HCT116 (cell line): ENCODE data around the gene GPR65. TPM values are rescaled to one million over a fixed set of nuclear protein-coding genes. Genes with fewer than 3 reads are reported as not detected.
"Not testable (repeated sequence)": the region's sequence is repeated elsewhere in the genome, so short reads cannot be mapped to it uniquely, and the experiment has no call there.

Experiments
- ATAC-seq: fragments of 200-7000 bp; cut with Tn5 transposase; 2 replicates; pipeline ENCODE4 v1.9.1; 2020; ENCODE audit warnings: mild to moderate bottlenecking, moderate library complexity
- BruUV-seq: library from RNA; stranded (reverse); fragments of 400-500 nt; replicated peaks from 2 replicates; lab custom pipeline; 2021; lab: Mats Ljungman, UMichigan
- CTCF ChIA-PET: fragments of 300-600 bp; sonication (Branson Sonifier 250); formaldehyde crosslinking; loops from one replicate; lab custom pipeline; 2021; ENCODE audit warnings: antibody characterized with exemption; lab: Charles Lee
- POLR2A ChIA-PET: fragments of 300-600, 350-600 bp; sonication (Branson Sonifier 250); formaldehyde crosslinking; loops from one replicate; lab custom pipeline; 2021; ENCODE audit warnings: antibody characterized with exemption; lab: Charles Lee
- RAD21 ChIA-PET, 2 experiments: fragments of 300-600 bp; sonication (Branson Sonifier 250); formaldehyde crosslinking; loops; one replicate each; lab custom pipeline; 2023; ENCODE audit warnings: low total read pairs in 2 of 2; ENCODE audit not compliant: uncharacterized antibody in 2 of 2, unreplicated experiment in 2 of 2, low non-redundant PET in 1 of 2; lab: Charles Lee
- DNase-seq: peaks from one replicate; pipeline ENCODE4 v3.0.0-alpha.2; 2010; ENCODE audit warnings: low read depth, low spot score
- H2AFZ ChIP-seq: fragments of 200-600 bp; shearing (Covaris generic), sonication (generic); 2 replicates; pipeline ENCODE4 v1.6.1; 2017; ENCODE audit warnings: low read depth, mixed run types, mixed read lengths, antibody characterized with exemption, low read length; ENCODE audit not compliant: poor library complexity, severe bottlenecking
- H3K27ac ChIP-seq: 2 replicates; pipeline ENCODE4 v1.5.1; 2012; ENCODE audit warnings: low read depth, low read length
- H3K27me3 ChIP-seq: fragments of 200-600 bp; sonication (generic); 2 replicates; pipeline ENCODE4 v1.6.1; 2016; ENCODE audit warnings: mixed run types, low read length, mixed read lengths; ENCODE audit not compliant: insufficient read depth
- H3K36me3 ChIP-seq, 2 experiments: fragments of 200-500 bp in 1 of 2; fragments of 200-600 bp in 1 of 2; sonication (Bioruptor generic) in 1 of 2; sonication (generic) in 1 of 2; 2 replicates each; pipeline versions ENCODE4 v1.5.1 to v1.6.1; 2014 to 2016; ENCODE audit warnings: low read length in 2 of 2, inconsistent platforms in 1 of 2, mixed read lengths in 1 of 2, mixed run types in 1 of 2; ENCODE audit not compliant: insufficient read depth in 2 of 2, control insufficient read depth in 1 of 2
- H3K4me1 ChIP-seq, 2 experiments: fragments of 200-600 bp in 1 of 2; sonication (generic) in 1 of 2; 2 replicates each; pipeline versions ENCODE4 v1.5.1 to v1.6.1; 2012 to 2017; ENCODE audit warnings: low read length in 2 of 2, inconsistent platforms in 1 of 2, mild to moderate bottlenecking in 1 of 2, mixed read lengths in 1 of 2, mixed run types in 1 of 2, moderate library complexity in 1 of 2; ENCODE audit not compliant: insufficient read depth in 2 of 2, control insufficient read depth in 1 of 2
- H3K4me2 ChIP-seq: fragments of 200-600 bp; sonication (generic); 2 replicates; pipeline ENCODE4 v1.6.1; 2017; ENCODE audit warnings: mixed run types, low read length, mixed read lengths
- H3K4me3 ChIP-seq, 2 experiments: fragments of 200-600 bp in 1 of 2; sonication (generic) in 1 of 2; replicated peaks in 1 of 2; 2 replicates each; pipeline ENCODE4 v1.5.1; 2011 to 2016; ENCODE audit warnings: low read length in 2 of 2, control low read depth in 1 of 2, low read depth in 1 of 2, mild to moderate bottlenecking in 1 of 2, mixed read lengths in 1 of 2, mixed run types in 1 of 2
- H3K79me2 ChIP-seq: fragments of 200-600 bp; sonication (generic); 2 replicates; pipeline ENCODE4 v1.6.1; 2017; ENCODE audit warnings: mild to moderate bottlenecking, mixed run types, low read length, moderate library complexity, mixed read lengths; ENCODE audit not compliant: insufficient read depth
- H3K9ac ChIP-seq: fragments of 200-600 bp; sonication (generic); 2 replicates; pipeline ENCODE4 v1.6.1; 2016; ENCODE audit warnings: low read length, mixed read lengths
- H3K9me2 ChIP-seq: fragments of 200-600 bp; sonication (generic), shearing (Covaris generic); 2 replicates; pipeline ENCODE4 v1.6.1; 2017; ENCODE audit warnings: mixed run types, mild to moderate bottlenecking, moderate library complexity; ENCODE audit not compliant: insufficient read depth
- H3K9me3 ChIP-seq, 2 experiments: fragments of 200-500 bp in 1 of 2; fragments of 200-600 bp in 1 of 2; sonication (Bioruptor generic) in 1 of 2; sonication (generic) in 1 of 2; 2 replicates each; pipeline ENCODE4 v1.6.1; 2014 to 2017; ENCODE audit warnings: low read length in 2 of 2, mixed read lengths in 2 of 2, inconsistent platforms in 1 of 2, low read depth in 1 of 2, mild to moderate bottlenecking in 1 of 2, mixed run types in 1 of 2, moderate library complexity in 1 of 2; ENCODE audit not compliant: control insufficient read depth in 1 of 2, insufficient read depth in 1 of 2
- H4K20me1 ChIP-seq: fragments of 200-600 bp; sonication (generic), shearing (Covaris generic); 2 replicates; pipeline ENCODE4 v1.6.1; 2017; ENCODE audit warnings: mixed run types, mild to moderate bottlenecking, moderate library complexity; ENCODE audit not compliant: insufficient read depth
- ELF1 ChIP-seq: IDR thresholded peaks from 2 replicates; pipeline ENCODE4 v1.6.1; 2012; ENCODE audit warnings: low read depth, borderline replicate concordance
- EZH2phosphoT487 ChIP-seq: fragments of 200-600 bp; IDR thresholded peaks from 2 replicates; pipeline ENCODE4 v1.6.1; 2018; ENCODE audit warnings: antibody characterized with exemption, borderline replicate concordance
- FOSL1 ChIP-seq: IDR thresholded peaks from 2 replicates; pipeline ENCODE4 v1.6.1; 2012; ENCODE audit warnings: low read depth
- JUND ChIP-seq: IDR thresholded peaks from 2 replicates; pipeline ENCODE4 v1.6.1; 2012
- SRF ChIP-seq: IDR thresholded peaks from 2 replicates; pipeline ENCODE4 v1.6.1; 2012; ENCODE audit warnings: low read depth
- YY1 ChIP-seq: IDR thresholded peaks from 2 replicates; pipeline ENCODE4 v1.6.1; 2011; ENCODE audit warnings: low read length, low read depth, moderate library complexity, mild to moderate bottlenecking; ENCODE audit not compliant: insufficient replicate concordance; ENCODE audit errors: extremely low read depth
- ZFX ChIP-seq: fragments of 450-650 bp; IDR thresholded peaks from 2 replicates; pipeline ENCODE4 v1.6.1; 2017
- intact Hi-C: fragments of 100-400 bp; cut with micrococcal nuclease; formaldehyde crosslinking; loops from 2 replicates; pipeline ENCODE4 v1.10.0; 2022
- total RNA-seq: library from RNA; stranded (reverse); gene quantifications from one replicate; pipeline ENCODE4 v1.2.1, GENCODE V29; 2021; ENCODE audit not compliant: unreplicated experiment
- TF ChIP-seq, protein P1 (sequence below), 3 experiments: fragments of 200-600 bp in 1 of 3; sonication (generic) in 1 of 3; IDR thresholded peaks in 2 of 3; conservative IDR thresholded peaks in 1 of 3; 2 replicates each; pipeline ENCODE4 v1.5.1; 2012 to 2017; ENCODE audit warnings: low read depth in 2 of 3, low read length in 2 of 3, antibody characterized with exemption in 1 of 3, borderline replicate concordance in 1 of 3, control low read depth in 1 of 3, mild to moderate bottlenecking in 1 of 3, mixed read lengths in 1 of 3, mixed run types in 1 of 3, moderate library complexity in 1 of 3; ENCODE audit not compliant: insufficient read depth in 1 of 3
- TF ChIP-seq, protein P2 (sequence below): IDR thresholded peaks from 2 replicates; pipeline ENCODE4 v1.6.1; 2011; ENCODE audit warnings: mild to moderate bottlenecking, low read length, moderate library complexity; ENCODE audit not compliant: insufficient replicate concordance; ENCODE audit errors: extremely low read depth

Gene GPR65
- total RNA-seq, 1 experiment from 2014 or later: 0.05 TPM

GRCh38 chr14:88023658-88024187, 18.8 kb downstream of the GPR65 start:
- Histone ChIP-seq H3K36me3 (no peaks in the 10 kb centered on the region), H3K4me1 (no peaks in the 10 kb centered on the region), H3K9me3 (no peaks in the 10 kb centered on the region; a peak in 1 of 4 replicates), H3K4me2 (no peak overlapping the region), H4K20me1 (no peaks in the 10 kb centered on the region), H3K79me2 (no peaks in the 10 kb centered on the region), H2AFZ (no peak overlapping the region), H3K27me3 (no peaks in the 10 kb centered on the region), H3K27ac (no peak overlapping the region), H3K9me2 (no peaks in the 10 kb centered on the region), H3K9ac (no peak overlapping the region), H3K4me3 (no peak overlapping the region)
- ATAC-seq: no peak
- TF ChIP-seq EZH2phosphoT487: no peak
- no peak for TF ChIP-seq SRF
- TF ChIP-seq ZFX: no peak
- no peak for TF ChIP-seq FOSL1
- TF ChIP-seq ELF1: no peak
- no peak for TF ChIP-seq YY1
- TF ChIP-seq, protein P1, sequence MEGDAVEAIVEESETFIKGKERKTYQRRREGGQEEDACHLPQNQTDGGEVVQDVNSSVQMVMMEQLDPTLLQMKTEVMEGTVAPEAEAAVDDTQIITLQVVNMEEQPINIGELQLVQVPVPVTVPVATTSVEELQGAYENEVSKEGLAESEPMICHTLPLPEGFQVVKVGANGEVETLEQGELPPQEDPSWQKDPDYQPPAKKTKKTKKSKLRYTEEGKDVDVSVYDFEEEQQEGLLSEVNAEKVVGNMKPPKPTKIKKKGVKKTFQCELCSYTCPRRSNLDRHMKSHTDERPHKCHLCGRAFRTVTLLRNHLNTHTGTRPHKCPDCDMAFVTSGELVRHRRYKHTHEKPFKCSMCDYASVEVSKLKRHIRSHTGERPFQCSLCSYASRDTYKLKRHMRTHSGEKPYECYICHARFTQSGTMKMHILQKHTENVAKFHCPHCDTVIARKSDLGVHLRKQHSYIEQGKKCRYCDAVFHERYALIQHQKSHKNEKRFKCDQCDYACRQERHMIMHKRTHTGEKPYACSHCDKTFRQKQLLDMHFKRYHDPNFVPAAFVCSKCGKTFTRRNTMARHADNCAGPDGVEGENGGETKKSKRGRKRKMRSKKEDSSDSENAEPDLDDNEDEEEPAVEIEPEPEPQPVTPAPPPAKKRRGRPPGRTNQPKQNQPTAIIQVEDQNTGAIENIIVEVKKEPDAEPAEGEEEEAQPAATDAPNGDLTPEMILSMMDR (IDR thresholded peaks at IDR 0.05 in 2 of 3, conservative IDR thresholded peaks at IDR 0.05 in 1 of 3; ENCODE audit: borderline replicate concordance in 1 of 3, insufficient read depth in 1 of 3, low read depth in 2 of 3, low read length in 2 of 3): no peak
- TF ChIP-seq, protein P2, sequence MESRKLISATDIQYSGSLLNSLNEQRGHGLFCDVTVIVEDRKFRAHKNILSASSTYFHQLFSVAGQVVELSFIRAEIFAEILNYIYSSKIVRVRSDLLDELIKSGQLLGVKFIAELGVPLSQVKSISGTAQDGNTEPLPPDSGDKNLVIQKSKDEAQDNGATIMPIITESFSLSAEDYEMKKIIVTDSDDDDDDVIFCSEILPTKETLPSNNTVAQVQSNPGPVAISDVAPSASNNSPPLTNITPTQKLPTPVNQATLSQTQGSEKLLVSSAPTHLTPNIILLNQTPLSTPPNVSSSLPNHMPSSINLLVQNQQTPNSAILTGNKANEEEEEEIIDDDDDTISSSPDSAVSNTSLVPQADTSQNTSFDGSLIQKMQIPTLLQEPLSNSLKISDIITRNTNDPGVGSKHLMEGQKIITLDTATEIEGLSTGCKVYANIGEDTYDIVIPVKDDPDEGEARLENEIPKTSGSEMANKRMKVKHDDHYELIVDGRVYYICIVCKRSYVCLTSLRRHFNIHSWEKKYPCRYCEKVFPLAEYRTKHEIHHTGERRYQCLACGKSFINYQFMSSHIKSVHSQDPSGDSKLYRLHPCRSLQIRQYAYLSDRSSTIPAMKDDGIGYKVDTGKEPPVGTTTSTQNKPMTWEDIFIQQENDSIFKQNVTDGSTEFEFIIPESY: no peak
- no peak for TF ChIP-seq JUND
- ChIA-PET CTCF (no interaction called here), POLR2A (no interaction called here), RAD21 (no interaction called here)
- intact Hi-C loops: no loop called here
- BruUV-seq: no TSS peak
- DNase-seq: no peak

- DNase-seq, H3K9ac ChIP-seq, H3K27ac ChIP-seq, H3K79me2 ChIP-seq, H3K4me2 ChIP-seq, H3K4me1 ChIP-seq, ATAC-seq, H3K36me3 ChIP-seq, H4K20me1 ChIP-seq, H3K4me3 ChIP-seq, RAD21 ChIA-PET, H3K9me2 ChIP-seq, BruUV-seq, H3K27me3 ChIP-seq, H3K9me3 ChIP-seq, H2AFZ ChIP-seq, CTCF ChIA-PET, intact Hi-C loops, POLR2A ChIA-PET: not testable (repeated sequence)
Measured at GRCh38 chr14:88024252-88025086, 19.5 kb downstream of the GPR65 start.
